HG02885 (cell line): ENCODE data around the gene ALDH3B2.
"Not testable (repeated sequence)": the region's sequence is repeated elsewhere in the genome, so short reads cannot be mapped to it uniquely, and the experiment has no call there.

ENCODE experiments used
- ATAC-seq: cut with Tn5 transposase; IDR thresholded peaks from one replicate; pipeline ENCODE4 v1.9.1; 2021; ENCODE audit warnings: mild to moderate bottlenecking; ENCODE audit not compliant: unreplicated experiment, poor library complexity

Gene ALDH3B2

DNA sequence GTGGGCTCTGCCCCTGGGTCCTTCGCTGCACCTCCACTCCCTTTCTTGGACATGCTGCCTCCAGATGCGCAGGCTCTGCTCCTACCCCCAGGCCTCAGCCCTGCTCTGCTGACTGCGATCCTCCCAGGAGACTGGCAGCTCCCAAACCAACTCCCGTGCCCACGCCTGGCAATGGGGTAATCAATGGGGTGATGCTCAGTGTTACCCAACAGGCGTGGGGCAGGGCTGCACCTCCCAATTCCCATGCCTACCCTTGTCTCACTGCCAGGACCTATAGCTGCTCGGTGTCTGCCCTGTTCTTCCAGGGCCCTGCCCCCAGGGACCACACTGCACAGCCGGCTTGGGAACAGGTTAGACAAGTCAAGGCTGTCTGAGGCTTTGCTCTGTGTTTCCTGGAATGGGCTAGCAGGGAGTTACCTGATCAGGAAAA, at the start of gene ALDH3B2:
ALDH3B2 (minus strand) TSS at position 182 of the 430 bp plus-strand sequence. CDS start 7,688 bp downstream, outside the sequence.
- ATAC-seq, result no peak

DNA sequence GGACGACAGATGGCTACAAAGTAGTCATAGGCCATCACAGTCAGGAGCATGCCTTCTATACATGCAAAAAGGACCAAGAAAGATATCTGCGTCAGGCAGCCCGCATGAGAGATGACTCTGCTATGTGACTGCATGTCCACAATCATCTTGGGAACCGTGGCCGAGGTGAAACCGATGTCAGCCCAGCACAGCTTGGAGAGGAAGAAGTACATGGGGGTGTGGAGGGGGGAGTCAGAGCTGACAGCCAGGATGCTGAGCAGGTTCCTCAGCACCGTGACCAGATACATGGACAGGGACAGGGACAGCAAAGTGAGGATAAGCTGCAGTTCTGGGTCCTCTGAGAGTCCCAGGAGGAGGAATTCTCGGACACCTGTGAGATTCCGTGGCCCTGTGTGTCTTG, 48.6 kb upstream of the ALDH3B2 start:
- ATAC-seq, result not testable (repeated sequence)

GRCh38 chr11:67716226-67716625, 41.8 kb upstream of the ALDH3B2 start:
- not testable (repeated sequence) for ATAC-seq

GRCh38 chr11:67715801-67716200, 41.4 kb upstream of the ALDH3B2 start:
- ATAC-seq, result not testable (repeated sequence)

DNA sequence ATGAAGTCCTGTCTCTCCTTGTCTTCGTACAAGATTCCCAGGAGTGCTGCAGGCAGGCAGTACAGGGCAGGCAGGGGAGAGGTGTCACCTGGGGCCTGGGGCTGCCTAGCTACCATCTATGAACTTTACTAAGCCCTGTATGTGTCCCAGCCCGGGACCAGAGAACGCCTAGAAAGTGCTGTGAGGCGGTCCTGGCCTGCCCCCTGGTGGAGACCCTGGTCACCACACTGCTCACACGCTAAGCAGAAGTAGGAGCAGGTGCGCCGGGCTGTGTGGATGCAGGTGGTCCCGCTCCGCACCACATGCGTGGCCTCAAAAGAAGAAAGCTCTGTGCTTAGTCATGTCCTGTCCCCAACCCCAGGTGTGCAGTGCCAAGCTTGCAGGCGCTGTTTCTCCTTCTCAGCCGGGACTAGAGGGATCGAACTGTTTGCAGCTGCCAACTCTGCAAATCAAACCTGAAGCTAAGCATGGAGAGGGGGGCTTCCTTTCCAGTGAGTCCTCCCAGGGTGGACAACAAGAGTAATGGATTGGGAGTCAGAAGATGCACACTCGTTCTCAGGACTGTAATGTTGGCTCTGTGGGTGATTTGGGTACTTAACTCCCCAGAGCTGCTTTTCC, 39.6 kb upstream of the ALDH3B2 start:
- ATAC-seq, result not testable (repeated sequence)

- not testable (repeated sequence) for ATAC-seq
These were observed 37.3 kb upstream of the ALDH3B2 start for GRCh38 chr11:67711676-67712075.

DNA sequence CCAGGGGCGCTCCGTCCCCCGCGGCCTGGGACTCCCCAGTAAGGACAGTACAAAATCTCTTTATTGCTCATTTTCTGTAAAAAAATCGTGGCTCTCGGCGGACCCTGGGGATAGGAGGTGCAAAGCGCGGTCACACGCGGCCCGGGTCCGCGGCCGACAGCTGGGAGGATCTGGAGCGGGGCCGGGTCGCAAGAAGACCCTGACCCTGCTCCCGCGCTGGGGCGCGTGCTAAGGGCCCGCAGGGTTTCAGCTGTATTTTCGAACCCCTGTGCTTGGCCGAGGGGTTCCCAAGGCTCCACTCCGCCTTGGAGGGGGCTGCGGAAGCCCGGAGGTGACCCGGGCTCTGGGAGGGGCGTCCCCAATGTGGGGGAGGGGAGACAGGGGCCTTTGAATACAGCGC, 36.8 kb upstream of the ALDH3B2 start:
- ATAC-seq, result not testable (repeated sequence)

DNA sequence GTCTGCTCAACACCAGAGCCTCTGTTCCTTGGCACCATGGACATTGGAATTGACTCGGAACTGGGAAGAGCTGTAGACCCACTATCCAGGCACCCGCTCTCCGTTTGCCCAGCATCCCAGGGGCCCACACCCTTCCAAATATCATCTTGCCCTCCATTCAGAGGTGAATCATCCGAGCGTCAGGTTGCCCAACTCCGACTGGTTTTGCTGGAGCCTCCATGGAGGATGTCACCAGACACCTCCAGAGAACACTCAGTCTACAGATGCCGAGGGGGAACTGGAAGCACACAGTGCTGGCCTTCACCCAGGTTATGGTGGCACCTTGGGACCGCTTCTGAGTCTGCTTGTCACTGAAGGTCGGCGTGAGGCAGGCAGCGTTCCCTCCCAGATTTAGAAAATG, 35.4 kb upstream of the ALDH3B2 start:
- ATAC-seq, result not testable (repeated sequence)

DNA sequence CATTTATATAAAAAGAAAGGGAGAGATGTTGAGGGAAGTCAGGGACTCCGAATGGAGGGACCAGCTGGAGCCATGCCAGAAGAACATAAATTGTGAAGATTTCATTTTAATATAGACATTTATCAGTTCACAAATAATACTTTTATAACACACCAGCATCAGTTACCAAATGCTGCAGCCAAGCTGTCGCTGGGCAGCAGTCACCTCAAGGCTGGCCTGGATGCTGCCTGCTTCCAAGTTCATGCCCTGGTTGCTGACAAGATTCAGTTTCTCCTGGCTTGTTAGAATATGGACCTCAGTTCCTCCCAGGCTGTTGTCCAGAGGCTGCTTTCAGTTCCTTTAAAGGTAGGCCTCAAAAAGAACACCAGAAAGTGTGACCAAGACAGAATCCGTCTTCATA, 30.8 kb upstream of the ALDH3B2 start:
- no peak for ATAC-seq

GRCh38 chr11:67704524-67704923, 30.1 kb upstream of the ALDH3B2 start:
- ATAC-seq, result no peak

GRCh38 chr11:67703709-67704108, 29.3 kb upstream of the ALDH3B2 start:
- not testable (repeated sequence) for ATAC-seq

DNA sequence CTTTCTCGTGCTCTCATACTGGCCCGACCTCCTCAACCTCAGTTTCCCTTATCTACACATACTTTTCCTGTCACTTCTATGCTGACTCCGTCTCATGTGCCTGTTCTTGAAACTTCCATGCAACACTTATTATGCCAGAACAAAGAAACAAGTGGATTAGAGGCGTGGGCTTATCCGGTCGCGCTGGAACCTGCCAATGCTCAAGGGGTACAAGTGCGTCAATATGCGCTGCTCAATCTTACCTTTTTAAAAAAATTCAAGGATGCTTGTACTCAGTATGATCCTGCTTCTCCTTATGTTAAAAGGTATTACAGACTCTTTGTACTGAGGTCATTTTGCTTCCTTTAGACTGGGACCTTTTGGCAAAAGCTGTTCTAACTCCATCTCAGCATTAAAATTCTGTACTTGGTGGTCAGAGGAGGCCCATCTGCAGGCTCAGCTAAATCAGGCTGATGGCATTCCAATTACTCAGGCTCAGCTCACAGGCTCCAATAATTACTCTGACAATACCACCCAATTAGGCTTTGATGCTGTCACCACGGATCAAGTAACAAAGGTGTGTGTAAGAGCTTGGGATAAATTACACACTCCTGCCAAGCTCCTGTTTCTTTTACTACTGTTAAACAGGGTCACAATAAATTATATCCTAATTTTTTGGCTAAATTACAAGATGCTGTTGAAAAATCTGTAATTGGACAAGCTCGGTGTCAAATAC, 26.3 kb upstream of the ALDH3B2 start:
- ATAC-seq, result no peak

DNA sequence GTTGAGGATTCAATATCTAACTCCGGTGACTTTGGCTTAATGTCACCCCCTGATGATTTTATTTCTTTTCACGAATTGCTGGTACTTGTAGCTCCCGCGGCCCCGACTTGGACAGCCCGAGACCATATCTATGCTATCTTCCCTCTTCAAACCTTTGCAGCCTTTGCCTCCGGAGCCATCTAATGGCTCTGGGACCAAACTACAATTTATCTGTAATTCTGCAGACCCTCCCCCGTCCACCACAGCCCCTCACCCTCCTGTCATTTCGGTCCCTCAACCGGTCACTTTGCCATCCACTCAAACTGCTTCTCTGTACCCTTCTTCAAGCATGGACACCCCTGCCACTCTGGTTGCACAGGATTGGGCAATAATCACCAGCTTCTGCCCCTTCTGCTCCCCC, 25.7 kb upstream of the ALDH3B2 start:
- ATAC-seq, result no peak

GRCh38 chr11:67699521-67699920, 25.1 kb upstream of the ALDH3B2 start:
- no peak for ATAC-seq

GRCh38 chr11:67698247-67698646, 23.8 kb upstream of the ALDH3B2 start:
- ATAC-seq, result no peak

DNA sequence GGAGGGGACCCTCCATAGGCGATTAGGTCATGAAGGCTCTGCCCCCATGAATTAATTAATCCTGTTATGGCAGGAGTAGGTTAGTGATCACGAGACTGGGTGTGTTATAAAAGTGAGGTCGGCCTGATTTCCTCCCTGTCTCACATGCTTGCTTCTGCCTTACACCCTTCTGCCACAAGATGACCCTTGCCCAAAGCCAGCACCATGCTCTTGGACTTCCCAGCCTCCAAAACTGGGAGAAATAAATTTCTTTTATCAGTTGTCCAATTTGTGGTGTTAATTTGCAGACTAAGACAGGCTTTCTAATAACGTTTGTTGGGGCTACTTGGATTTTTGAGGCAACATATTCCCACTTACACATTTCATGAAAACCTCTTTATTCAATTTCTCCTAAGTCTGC, 23.4 kb upstream of the ALDH3B2 start:
- ATAC-seq, result no peak

DNA sequence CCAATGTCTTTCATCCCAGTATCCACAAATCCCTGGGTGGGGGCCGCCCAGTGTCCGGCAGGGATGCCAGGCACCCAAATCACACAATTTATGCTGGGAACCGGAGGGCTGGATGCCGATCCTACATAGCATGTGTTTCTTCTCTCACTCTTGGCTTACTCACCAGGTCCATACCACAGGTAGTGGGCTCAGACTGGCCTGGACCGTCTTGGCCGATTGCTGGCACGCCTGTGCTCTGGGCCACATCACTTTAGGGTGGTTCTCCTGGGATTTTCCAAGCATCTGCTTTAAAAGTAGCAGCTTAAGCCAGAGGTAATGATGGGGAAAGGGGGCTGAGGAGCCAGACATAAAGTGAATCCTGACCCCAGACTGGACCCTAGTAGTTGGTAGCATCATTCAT, 22.6 kb upstream of the ALDH3B2 start:
- ATAC-seq, result no peak

DNA sequence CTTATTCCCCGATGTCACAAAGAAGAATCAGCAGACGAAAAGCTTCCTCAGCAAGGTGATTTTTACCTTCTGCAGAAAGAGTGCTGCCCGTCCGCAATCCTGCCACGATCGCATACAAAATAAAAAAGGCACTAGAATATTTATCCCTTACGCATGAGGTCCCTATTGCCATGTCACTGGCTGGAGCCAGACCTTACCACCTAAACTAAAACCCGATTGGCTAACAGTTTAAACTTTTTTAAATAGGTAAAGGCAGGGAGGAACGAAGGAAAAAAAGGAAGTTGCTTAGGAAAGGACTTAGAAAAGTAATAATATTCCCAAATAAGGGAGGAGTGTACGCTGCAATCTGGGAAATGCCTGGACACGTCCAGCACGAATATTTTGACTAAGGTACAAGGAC, 21.2 kb upstream of the ALDH3B2 start:
- no peak for ATAC-seq

DNA sequence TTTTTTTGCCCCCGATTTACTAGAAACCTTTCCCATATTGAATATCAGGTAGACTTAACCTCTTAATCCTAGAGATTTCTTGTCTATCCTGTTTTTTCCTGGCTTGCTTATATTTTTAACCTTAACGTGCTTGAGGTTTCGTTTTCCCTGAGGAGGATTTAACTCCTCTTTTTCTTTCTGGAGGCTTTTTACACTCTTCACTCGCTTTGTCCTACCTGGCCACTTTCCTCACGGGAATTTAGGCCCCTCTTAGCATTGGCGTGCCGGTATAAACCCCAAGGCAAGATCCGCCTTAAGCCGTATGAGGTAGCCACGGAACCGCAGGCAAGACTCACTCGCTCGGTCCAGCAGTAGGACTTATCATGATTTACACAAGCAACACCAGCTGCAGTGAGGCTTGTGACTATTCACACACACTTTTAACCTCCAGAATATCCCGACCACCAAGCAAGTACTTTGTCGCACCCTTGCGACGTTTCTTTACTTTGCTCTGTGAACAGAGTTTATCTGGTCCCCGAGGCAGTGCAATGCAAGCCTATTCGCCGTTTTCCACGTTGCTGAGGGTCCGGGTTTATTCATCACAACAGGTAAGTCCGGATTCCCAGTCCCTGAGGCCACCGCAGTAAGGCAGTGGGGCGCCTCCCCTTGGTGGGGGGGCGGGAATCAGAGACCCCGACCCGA, 20.6 kb upstream of the ALDH3B2 start:
- no peak for ATAC-seq

- no peak for ATAC-seq
These were observed 16.7 kb upstream of the ALDH3B2 start for GRCh38 chr11:67691149-67691548.

GRCh38 chr11:67689178-67689577, 14.8 kb upstream of the ALDH3B2 start:
- ATAC-seq, result no peak
